H9 (cell line): ENCODE measurements around the gene ASPA. TPM values are rescaled to one million over a fixed set of nuclear protein-coding genes. Genes with fewer than 3 reads are reported as not detected.

ENCODE experiments used
- DNase-seq: peaks from one replicate; pipeline ENCODE4 v3.0.0-alpha.2; 2017
- H2AFZ ChIP-seq: one replicate; pipeline ENCODE4 v1.6.1; 2013; ENCODE audit warnings: mild to moderate bottlenecking, low read length, control low read depth, moderate library complexity
- H2AK5ac ChIP-seq: 2 replicates; pipeline ENCODE4 v1.6.1; 2013; ENCODE audit warnings: low read length, control low read depth, mixed read lengths; ENCODE audit not compliant: insufficient read length
- H2BK120ac ChIP-seq: one replicate; pipeline ENCODE4 v1.6.1; 2013; ENCODE audit warnings: low read depth, mild to moderate bottlenecking, low read length, control low read depth, inconsistent platforms; ENCODE audit not compliant: poor library complexity, severe bottlenecking
- H2BK12ac ChIP-seq: 2 replicates; pipeline ENCODE4 v1.6.1; 2013; ENCODE audit warnings: low read length, control low read depth, mixed read lengths, low read depth; ENCODE audit not compliant: insufficient read length
- H2BK15ac ChIP-seq: 2 replicates; pipeline ENCODE4 v1.6.1; 2013; ENCODE audit warnings: low read depth, low read length, control low read depth
- H2BK20ac ChIP-seq: one replicate; pipeline ENCODE4 v1.6.1; 2013; ENCODE audit warnings: low read depth, mild to moderate bottlenecking, low read length, control low read depth, inconsistent platforms; ENCODE audit not compliant: poor library complexity, severe bottlenecking
- H2BK5ac ChIP-seq: 2 replicates; pipeline ENCODE4 v1.6.1; 2013; ENCODE audit warnings: low read length, control low read depth, mixed read lengths; ENCODE audit not compliant: insufficient read length
- H3K14ac ChIP-seq: 2 replicates; pipeline ENCODE4 v1.6.1; 2013; ENCODE audit warnings: low read length, control low read depth; ENCODE audit not compliant: insufficient read depth
- H3K18ac ChIP-seq: 2 replicates; pipeline ENCODE4 v1.6.1; 2013; ENCODE audit warnings: low read depth, mild to moderate bottlenecking, mixed read lengths, low read length, control low read depth; ENCODE audit not compliant: insufficient read length
- H3K23ac ChIP-seq: 2 replicates; pipeline ENCODE4 v1.6.1; 2013; ENCODE audit warnings: low read length, control low read depth, mixed read lengths, low read depth; ENCODE audit not compliant: insufficient read length
- H3K23me2 ChIP-seq: 2 replicates; pipeline ENCODE4 v1.6.1; 2013; ENCODE audit warnings: low read depth, mild to moderate bottlenecking, mixed read lengths, low read length, control low read depth; ENCODE audit not compliant: insufficient read length, poor library complexity, severe bottlenecking
- H3K27ac ChIP-seq: 2 replicates; pipeline ENCODE4 v1.5.1; 2013; ENCODE audit warnings: low read length, control low read depth, mixed read lengths, low read depth; ENCODE audit not compliant: insufficient read length
- H3K27me3 ChIP-seq: 2 replicates; pipeline ENCODE4 v1.6.1; 2013; ENCODE audit warnings: low read length, control low read depth, inconsistent platforms; ENCODE audit not compliant: insufficient read depth
- H3K4ac ChIP-seq: 2 replicates; pipeline ENCODE4 v1.6.1; 2013; ENCODE audit warnings: low read depth, mild to moderate bottlenecking, control low read depth, inconsistent platforms, low read length, moderate library complexity
- H3K4me1 ChIP-seq: 2 replicates; pipeline ENCODE4 v1.6.1; 2013; ENCODE audit warnings: low read length, control low read depth, inconsistent platforms; ENCODE audit not compliant: insufficient read depth
- H3K4me2 ChIP-seq: 2 replicates; pipeline ENCODE4 v1.6.1; 2013; ENCODE audit warnings: low read length, control low read depth, mixed read lengths; ENCODE audit not compliant: insufficient read length, insufficient read depth
- H3K56ac ChIP-seq: 2 replicates; pipeline ENCODE4 v1.6.1; 2013; ENCODE audit warnings: low read depth, mild to moderate bottlenecking, mixed read lengths, low read length, control low read depth; ENCODE audit not compliant: insufficient read length
- H3K79me1 ChIP-seq: 2 replicates; pipeline ENCODE4 v1.6.1; 2013; ENCODE audit warnings: low read depth, mild to moderate bottlenecking, moderate library complexity, low read length, control low read depth, inconsistent platforms; ENCODE audit not compliant: insufficient read depth, poor library complexity, severe bottlenecking
- H3K79me2 ChIP-seq: 2 replicates; pipeline ENCODE4 v1.6.1; 2013; ENCODE audit warnings: low read length, control low read depth, inconsistent platforms; ENCODE audit not compliant: insufficient read depth
- H3K9ac ChIP-seq: 2 replicates; pipeline ENCODE4 v1.6.1; 2013; ENCODE audit warnings: low read length, control low read depth, mixed read lengths; ENCODE audit not compliant: insufficient read length; ENCODE audit errors: extremely low read depth
- H3K9me3 ChIP-seq: one replicate; pipeline ENCODE4 v1.6.1; 2013; ENCODE audit warnings: low read depth, low read length, inconsistent platforms; ENCODE audit not compliant: control insufficient read depth
- H3T11ph ChIP-seq: one replicate; pipeline ENCODE4 v1.6.1; 2013; ENCODE audit warnings: mild to moderate bottlenecking, low read length, control low read depth, inconsistent platforms
- H4K20me1 ChIP-seq: one replicate; pipeline ENCODE4 v1.6.1; 2013; ENCODE audit not compliant: control insufficient read depth, insufficient read length, insufficient read depth
- H4K5ac ChIP-seq: 2 replicates; pipeline ENCODE4 v1.6.1; 2013; ENCODE audit warnings: low read depth, mild to moderate bottlenecking, mixed read lengths, low read length, control low read depth; ENCODE audit not compliant: insufficient read length
- H4K8ac ChIP-seq: replicated peaks from 2 replicates; pipeline ENCODE4 v1.6.1; 2013; ENCODE audit warnings: low read length, control low read depth, mixed read lengths, low read depth; ENCODE audit not compliant: insufficient read length
- H4K91ac ChIP-seq: 2 replicates; pipeline ENCODE4 v1.6.1; 2013; ENCODE audit warnings: low read depth, mild to moderate bottlenecking, moderate library complexity, mixed read lengths, low read length, control low read depth; ENCODE audit not compliant: insufficient read length
- H3K27ac Mint-ChIP-seq, 3 experiments: 2 replicates in 2 of 3; 3 replicates in 1 of 3; pipeline ENCODE4 v1.8.0; 2020 to 2021; ENCODE audit warnings: mixed read lengths in 3 of 3, mild to moderate bottlenecking in 1 of 3, moderate library complexity in 1 of 3
- H3K27me3 Mint-ChIP-seq: 2 replicates; pipeline ENCODE4 v1.8.0; 2021; ENCODE audit warnings: low read depth, mild to moderate bottlenecking, moderate library complexity, mixed read lengths
- H3K36me3 Mint-ChIP-seq, 3 experiments: 2 replicates in 2 of 3; 3 replicates in 1 of 3; pipeline ENCODE4 v1.8.0; 2020 to 2021; ENCODE audit warnings: low read depth in 3 of 3, mixed read lengths in 3 of 3; ENCODE audit not compliant: insufficient read depth in 1 of 3
- H3K4me1 Mint-ChIP-seq, 2 experiments: 2 replicates each; pipeline ENCODE4 v1.8.0; 2020; ENCODE audit warnings: mixed read lengths in 2 of 2
- H3K4me3 Mint-ChIP-seq, 2 experiments: 2 replicates in 1 of 2; 3 replicates in 1 of 2; pipeline ENCODE4 v1.8.0; 2020 to 2021; ENCODE audit warnings: mild to moderate bottlenecking in 2 of 2, mixed read lengths in 2 of 2, moderate library complexity in 1 of 2
- H3K9me3 Mint-ChIP-seq, 2 experiments: 2 replicates in 1 of 2; 3 replicates in 1 of 2; pipeline ENCODE4 v1.8.0; 2020; ENCODE audit warnings: mild to moderate bottlenecking in 2 of 2, mixed read lengths in 2 of 2, moderate library complexity in 1 of 2
- CTCF ChIP-seq: fragments of 200-600 bp; sonication (generic); conservative IDR thresholded peaks from 3 replicates; pipeline ENCODE4 v1.8.0; 2021; ENCODE audit warnings: antibody characterized with exemption, mild to moderate bottlenecking
- WGBS: extraction: QIAGEN DNeasy Blood & Tissue Kit; methylation state at CpG from one replicate; pipeline ENCODE4 v1.1.7; 2013; ENCODE audit warnings: missing lambda C conversion rate, low lambda C conversion rate, mixed read lengths; ENCODE audit not compliant: insufficient read length; ENCODE audit errors: extremely low coverage; 5-methylcytosine and 5-hydroxymethylcytosine counted together
- total RNA-seq: library from RNA; stranded (reverse); gene quantifications from 2 replicates; pipeline ENCODE4 v1.2.1, GENCODE V29; 2021

The ASPA gene
- total RNA-seq, 1 experiment from 2014 or later, result not detected

- Histone ChIP-seq H2AK5ac (no peak overlapping the region), H4K8ac (no peak overlapping the region), H4K20me1 (no peaks in the 10 kb centered on the region), H3K56ac (no peak overlapping the region), H2BK12ac (no peak overlapping the region), H2BK5ac (no peak overlapping the region), H3K23ac (no peak overlapping the region), H3K9ac (no peak overlapping the region), H3K27ac (no peak overlapping the region), H4K91ac (no peak overlapping the region), H3K14ac (no peak overlapping the region), H3K9me3 (no peaks in the 10 kb centered on the region), H3K18ac (no peak overlapping the region), H3K79me2 (no peaks in the 10 kb centered on the region), H3K4me2 (no peak overlapping the region), H3K79me1 (no peaks in the 10 kb centered on the region), H3K23me2 (peaks cover 6% of the 10 kb centered on the region), H2BK15ac (no peak overlapping the region), H2BK20ac (no peak overlapping the region), H3K27me3 (no peaks in the 10 kb centered on the region), H2AFZ (no peak overlapping the region), H3K4me1 (peaks cover under 1% of the 10 kb centered on the region; the same call in 1 of the 2 replicates), H3K4ac (no peak overlapping the region), H2BK120ac (no peak overlapping the region), H3T11ph (no peak overlapping the region), H4K5ac (no peak overlapping the region)
- peak; percentile 26 for DNase-seq
- no peak overlapping the region for H3K4me3 Mint-ChIP-seq
- H3K27me3 Mint-ChIP-seq, result peaks cover 2% of the 10 kb centered on the region
- WGBS, result no CpG with 5 or more reads among the region's 21 CpGs
- TF ChIP-seq CTCF, result no peak
- no peak overlapping the region for H3K27ac Mint-ChIP-seq
- no peaks in the 10 kb centered on the region for H3K9me3 Mint-ChIP-seq
- H3K4me1 Mint-ChIP-seq, result peaks cover 15 to 35% of the 10 kb centered on the region in 2 experiments
- no peaks in the 10 kb centered on the region for H3K36me3 Mint-ChIP-seq
Measured at GRCh38 chr17:3531266-3532101, 55.7 kb downstream of the ASPA start.
